HG03280 (cell line): ENCODE results near the gene GPC4.

Experiments used
- ATAC-seq: cut with Tn5 transposase; IDR thresholded peaks from one replicate; pipeline ENCODE4 v1.9.1; 2021; ENCODE audit warnings: mild to moderate bottlenecking, moderate library complexity; ENCODE audit not compliant: unreplicated experiment

Gene GPC4

GRCh38 chrX:133415276-133416105 is at the start of gene GPC4:
Gene GPC4, minus strand, starts transcription at chrX:133415489. Its CDS starts 524 bp downstream, at chrX:133414965.
- ATAC-seq = no peak

GRCh38 chrX:133461231-133461630 is 45.9 kb upstream of the GPC4 start:
- ATAC-seq = no peak

GRCh38 chrX:133454924-133455323 is 39.6 kb upstream of the GPC4 start:
- ATAC-seq = no peak

DNA sequence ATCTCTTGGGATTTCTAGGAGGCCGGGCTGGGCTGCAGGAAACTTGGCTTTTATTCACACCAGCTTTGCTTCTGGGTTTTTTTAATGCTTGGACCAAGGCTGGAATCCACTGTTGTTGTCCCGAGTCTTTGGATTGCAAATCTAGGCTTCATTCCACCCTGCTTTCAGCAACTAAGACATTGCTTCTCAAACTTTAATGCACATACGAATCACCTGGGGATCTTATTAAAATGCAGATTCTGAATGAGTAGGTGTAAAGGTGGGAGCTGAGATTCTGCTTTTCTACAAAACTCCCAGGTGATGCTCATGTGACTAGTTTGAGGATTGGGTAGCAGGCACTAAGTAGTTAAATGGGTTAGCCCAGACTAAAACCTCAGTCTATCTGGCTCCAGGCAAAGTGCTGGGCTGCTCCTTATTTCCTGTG is 39.2 kb upstream of the GPC4 start:
- no peak for ATAC-seq

DNA sequence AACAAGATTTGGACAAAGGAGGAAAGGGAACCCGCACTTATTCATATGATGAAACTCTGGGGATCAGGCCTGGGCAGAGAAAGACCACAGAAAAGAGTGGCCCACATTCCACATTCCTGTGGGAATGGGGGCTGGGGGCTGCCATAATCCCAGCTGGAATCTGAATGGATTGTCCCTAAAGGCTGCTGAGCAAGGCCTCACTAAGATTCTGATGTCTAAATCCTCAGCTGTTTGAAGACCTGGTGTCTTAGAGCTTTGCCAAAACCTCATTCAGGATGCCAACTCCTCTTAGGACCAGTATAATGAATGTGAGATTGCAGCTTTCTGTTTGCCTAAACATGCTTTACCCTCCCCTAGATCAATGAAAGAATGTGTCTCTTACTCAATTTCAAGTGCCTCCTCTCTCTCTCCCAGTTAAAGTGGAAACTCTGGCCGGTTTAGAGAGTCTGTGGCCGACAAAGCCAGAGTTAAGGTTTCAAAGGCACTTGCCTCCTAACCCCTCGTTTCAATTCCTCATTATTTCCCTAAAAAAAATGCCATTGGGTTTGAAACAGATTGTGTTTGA is 33.3 kb upstream of the GPC4 start:
- no peak for ATAC-seq

DNA sequence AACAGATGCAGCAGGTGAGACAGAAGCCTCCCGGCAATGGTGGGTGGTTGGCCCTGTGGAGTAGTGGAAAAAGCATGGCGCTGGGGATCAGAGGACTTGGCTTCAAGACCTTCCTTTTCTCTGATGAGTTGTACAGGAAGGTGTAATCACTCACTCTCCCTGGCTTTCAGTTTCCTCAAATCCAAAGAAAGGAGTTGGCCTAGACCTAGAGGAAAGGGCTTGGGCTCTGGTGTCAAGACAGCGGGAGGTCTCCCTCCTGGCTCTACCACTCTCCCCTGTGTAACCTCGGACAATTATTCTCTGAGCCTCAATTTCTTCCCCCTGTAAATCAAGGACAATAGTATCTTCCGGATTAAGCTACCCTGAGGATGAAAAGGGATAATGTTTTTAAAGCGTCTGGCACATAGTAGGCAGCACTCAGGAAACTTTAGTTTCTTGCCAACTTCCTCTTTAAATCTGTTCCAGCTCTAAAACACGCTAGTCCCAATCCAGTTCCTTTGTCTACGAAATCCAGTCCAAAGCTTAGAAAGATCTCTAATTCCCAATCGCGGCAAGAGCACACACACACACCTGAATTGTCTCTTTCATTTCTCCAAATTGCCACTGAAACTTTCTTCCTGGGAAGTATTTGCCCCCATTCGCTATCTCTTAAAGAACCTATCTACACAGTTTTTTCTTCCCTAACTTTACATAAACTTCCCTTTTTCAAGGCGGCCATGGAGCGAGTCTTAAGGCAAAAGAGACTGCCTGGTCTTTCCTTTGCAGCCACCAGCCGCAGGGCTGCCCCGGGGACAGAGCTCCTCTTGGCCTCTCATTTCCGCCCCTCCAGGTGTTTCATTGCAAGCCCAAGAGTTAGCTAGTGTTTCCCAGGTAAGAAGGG is 29.9 kb upstream of the GPC4 start:
- no peak for ATAC-seq

- no peak for ATAC-seq
These were observed 28.9 kb upstream of the GPC4 start for GRCh38 chrX:133444196-133444595.

GRCh38 chrX:133440797-133441163 is 25.5 kb upstream of the GPC4 start:
- ATAC-seq = no peak

GRCh38 chrX:133440081-133440796 is 24.9 kb upstream of the GPC4 start:
- no peak for ATAC-seq

DNA sequence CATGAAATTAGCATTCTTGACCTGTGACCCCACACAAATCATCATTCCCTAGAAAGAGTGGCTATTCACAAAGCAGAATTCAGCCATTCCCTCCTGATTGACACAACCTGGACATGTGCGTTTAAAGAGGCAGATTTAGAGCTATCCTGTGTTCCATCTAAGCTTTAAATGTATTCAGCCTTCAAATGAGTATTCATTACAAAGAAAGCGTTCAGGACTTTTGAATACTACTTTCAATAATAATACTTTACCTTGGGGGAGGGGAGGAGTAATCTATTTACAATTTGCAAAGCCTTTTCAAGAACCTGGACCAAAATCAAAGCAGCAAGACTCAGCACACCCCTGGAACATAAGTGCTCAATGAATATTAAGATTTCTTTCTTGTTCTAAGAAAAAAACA is 22.5 kb upstream of the GPC4 start:
- ATAC-seq = no peak

DNA sequence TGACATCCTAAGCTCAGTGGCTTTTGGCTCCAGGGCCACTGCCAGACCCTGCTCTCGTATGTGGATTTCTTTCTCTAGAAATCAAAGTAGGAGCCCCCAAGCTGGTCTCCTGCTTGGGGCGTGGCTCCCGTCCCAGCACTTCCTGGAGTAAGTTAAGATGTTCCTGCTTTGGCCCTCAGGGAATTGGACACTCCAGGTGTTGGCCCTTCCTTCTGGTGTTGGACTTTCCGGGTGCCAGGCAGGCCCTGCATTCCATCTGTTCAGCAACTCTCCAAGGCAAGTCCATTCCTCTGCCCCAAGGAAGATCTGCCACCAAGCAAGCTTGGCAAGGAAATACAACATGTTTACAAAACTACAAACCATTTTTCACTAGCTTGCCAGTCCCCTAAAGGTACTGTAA is 22.1 kb upstream of the GPC4 start:
- no peak for ATAC-seq

- no peak for ATAC-seq
These were observed 20.3 kb upstream of the GPC4 start for GRCh38 chrX:133435544-133436124.

DNA sequence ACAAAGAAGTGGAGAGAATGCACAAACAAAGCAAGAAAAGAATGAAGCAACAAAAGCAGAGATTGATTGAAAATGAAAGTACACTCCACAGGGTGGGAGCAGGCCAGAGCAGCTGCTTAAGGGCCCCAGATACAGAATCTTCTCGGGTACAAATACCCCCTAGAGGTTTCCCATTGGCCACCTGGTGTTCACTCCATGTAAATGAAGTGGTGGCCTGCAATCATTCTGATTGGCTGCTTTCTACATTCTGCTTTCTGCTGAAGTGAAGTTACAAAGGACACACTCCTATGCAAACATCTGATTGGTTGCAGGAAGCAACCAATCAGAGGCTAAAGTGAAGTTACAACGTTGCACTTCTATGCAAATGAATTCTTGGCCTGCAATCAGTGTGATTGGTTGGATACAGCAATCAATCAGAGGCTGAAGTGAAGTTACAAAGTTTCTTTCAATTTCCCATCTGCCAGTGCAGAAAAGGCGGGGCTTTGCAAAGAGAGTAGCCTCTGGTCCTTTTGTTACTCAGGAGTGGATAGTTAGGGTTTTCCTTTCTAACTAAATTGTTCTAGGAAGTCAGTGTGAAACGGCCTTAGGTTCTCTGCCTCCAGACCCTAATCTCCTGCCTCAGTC is 19.0 kb upstream of the GPC4 start:
- ATAC-seq = no peak

DNA sequence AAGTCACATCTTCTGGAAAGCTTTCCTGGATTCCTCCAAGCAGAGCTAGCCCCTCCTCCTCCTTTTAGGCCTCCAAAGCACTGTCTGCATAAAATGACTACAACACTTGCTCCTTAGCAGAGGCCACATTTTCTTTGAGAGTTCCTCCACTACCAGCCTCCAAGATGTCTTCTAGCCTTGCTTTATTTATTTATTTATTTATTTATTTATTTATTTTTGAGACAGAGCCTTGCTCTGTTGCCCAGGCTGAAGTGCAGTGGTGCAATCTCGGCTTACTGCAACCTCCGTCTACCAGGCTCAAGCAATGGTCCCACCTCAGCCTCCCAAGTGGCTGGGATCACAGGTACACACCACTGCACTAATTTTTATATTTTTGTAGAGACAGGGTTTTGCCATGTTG is 4.6 kb upstream of the GPC4 start:
- ATAC-seq = no peak

DNA sequence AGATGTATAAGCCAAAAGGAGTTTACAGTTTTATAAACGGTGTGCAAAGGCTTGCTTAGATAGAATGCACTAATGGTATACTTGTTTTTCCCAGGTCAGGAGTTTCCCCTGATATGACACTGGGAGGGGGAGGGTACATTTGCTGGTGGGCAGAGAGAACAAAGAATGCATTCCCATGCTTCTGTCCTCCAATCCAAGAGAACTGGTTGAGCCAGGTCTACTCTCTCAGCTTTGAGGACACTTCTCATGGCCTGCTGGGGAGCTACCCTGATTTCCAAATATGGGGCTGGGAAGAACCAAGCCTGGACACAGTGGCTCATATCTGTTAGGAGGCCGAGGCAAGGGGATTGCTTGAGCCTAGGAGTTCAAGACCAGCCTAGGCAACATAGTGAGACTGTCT is 3.3 kb upstream of the GPC4 start:
- ATAC-seq = no peak

DNA sequence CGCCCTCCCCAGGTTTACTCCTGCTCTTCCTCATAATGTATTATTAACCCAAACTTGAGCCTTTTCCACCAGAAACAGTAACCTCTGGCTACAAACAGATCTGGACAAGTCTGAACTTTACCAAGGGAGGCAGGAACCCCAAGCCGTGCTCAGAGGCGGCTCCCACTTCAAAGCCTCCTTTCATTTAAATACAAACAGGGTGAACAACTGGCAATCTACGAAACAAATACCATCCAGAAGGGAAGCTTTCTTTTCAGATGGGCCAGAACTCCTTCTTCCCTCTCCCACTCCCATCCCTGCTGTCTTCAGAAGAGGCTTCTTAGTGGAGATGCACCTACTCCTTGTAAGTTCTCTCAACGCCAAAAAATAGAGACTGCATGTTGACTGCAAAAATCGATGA is 2.1 kb upstream of the GPC4 start:
- ATAC-seq = no peak

- no peak for ATAC-seq
These were observed 648 bp downstream of the GPC4 start for GRCh38 chrX:133414406-133415275.

GRCh38 chrX:133413218-133413925 is 1.9 kb downstream of the GPC4 start:
- ATAC-seq = no peak

DNA sequence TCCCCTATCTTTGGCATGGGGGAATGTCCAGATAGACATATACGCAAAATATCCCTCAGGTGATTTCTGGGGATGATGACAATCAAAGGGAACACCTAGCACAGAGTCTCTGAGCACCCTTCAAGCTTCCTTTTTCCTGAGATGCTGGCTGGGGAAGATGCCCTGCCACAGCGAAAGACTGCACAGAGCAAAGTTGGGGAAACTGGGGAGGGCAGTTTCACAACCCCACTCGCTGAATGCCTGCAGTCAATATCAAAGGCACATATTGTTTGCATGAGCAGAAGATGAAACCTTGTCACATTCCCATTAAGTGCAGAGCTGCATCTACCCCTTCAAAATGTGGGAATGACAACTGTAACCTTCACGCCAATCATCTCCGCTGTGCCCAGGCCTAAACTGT is 2.6 kb downstream of the GPC4 start:
- ATAC-seq = no peak
